PFSK-1 (cell line): ENCODE measurements around the gene CLEC4A. TPM values are rescaled to one million over a fixed set of nuclear protein-coding genes. Genes with fewer than 3 reads are reported as not detected.
A peak's percentile ranks its signal among the peaks of the same experiment; 100 is the strongest.

Experiments
- FOXP2 ChIP-seq: optimal IDR thresholded peaks from 2 replicates; pipeline ENCODE3; 2011; ENCODE audit warnings: borderline replicate concordance, control low read depth, inconsistent platforms; ENCODE audit not compliant: insufficient read depth; ENCODE audit errors: extremely low read length, extremely low read depth
- POLR2AphosphoS5 ChIP-seq: IDR thresholded peaks from 2 replicates; pipeline ENCODE4 v1.6.1; 2012; ENCODE audit warnings: low read depth, mild to moderate bottlenecking, control low read depth, low read length, moderate library complexity
- REST ChIP-seq, 2 experiments: IDR thresholded peaks; 2 replicates each; pipeline versions ENCODE4 v1.6.1 to v1.8.0; 2011 to 2012; ENCODE audit warnings: low read depth in 2 of 2, low read length in 2 of 2, control low read depth in 1 of 2, inconsistent platforms in 1 of 2, mild to moderate bottlenecking in 1 of 2, moderate library complexity in 1 of 2; ENCODE audit not compliant: insufficient read depth in 1 of 2
- SIN3A ChIP-seq: IDR thresholded peaks from 2 replicates; pipeline ENCODE4 v1.6.1; 2012; ENCODE audit warnings: mild to moderate bottlenecking, low read length, moderate library complexity, borderline replicate concordance; ENCODE audit not compliant: insufficient read depth
- TAF1 ChIP-seq: IDR thresholded peaks from 2 replicates; pipeline ENCODE4 v1.6.1; 2012; ENCODE audit warnings: low read length, control low read depth, borderline replicate concordance; ENCODE audit not compliant: insufficient read depth
- polyA plus RNA-seq: library from polyadenylated mRNA; unstranded; fragments of >200 nt; gene quantifications from one replicate; pipeline ENCODE4 v1.2.1, GENCODE V29; 2012; ENCODE audit warnings: low read depth, missing spikeins; ENCODE audit not compliant: insufficient read length

Gene CLEC4A
- polyA plus RNA-seq, result not detected

- no peak for TF ChIP-seq FOXP2
- TF ChIP-seq SIN3A, result no peak
- TF ChIP-seq POLR2AphosphoS5, result no peak
- TF ChIP-seq REST (IDR thresholded peaks at IDR 0.05; ENCODE audit: insufficient read depth in 1 of 2, low read depth in 2 of 2, low read length in 2 of 2), result no peak
Observed at GRCh38 chr12:8123124-8123912, at the start of gene CLEC4A. TSS of gene CLEC4A (plus strand) at chr12:8123617. CDS start at chr12:8123879, 262 bp downstream.

- TF ChIP-seq FOXP2 (no peak), POLR2AphosphoS5 (no peak), TAF1 (no peak), REST (IDR thresholded peaks at IDR 0.05; ENCODE audit: insufficient read depth in 1 of 2, low read depth in 2 of 2, low read length in 2 of 2) (no peak), SIN3A (no peak)
Observed at GRCh38 chr12:8075935-8076334, 47.5 kb upstream of the CLEC4A start.

GRCh38 chr12:8076366-8076765 lies 47.1 kb upstream of the CLEC4A start:
- TF ChIP-seq POLR2AphosphoS5 (no peak), REST (IDR thresholded peaks at IDR 0.05; ENCODE audit: insufficient read depth in 1 of 2, low read depth in 2 of 2, low read length in 2 of 2) (no peak), SIN3A (no peak), FOXP2 (no peak), TAF1 (no peak)

- no peak for TF ChIP-seq POLR2AphosphoS5
- 0 out of 4 replicates have a peak, but pooled peaks of 1 of the 2 experiments have one; percentile 19 for TF ChIP-seq REST (IDR thresholded peaks at IDR 0.05; ENCODE audit: insufficient read depth in 1 of 2, low read depth in 2 of 2, low read length in 2 of 2)
Observed at GRCh38 chr12:8077207-8077606, 46.2 kb upstream of the CLEC4A start.

GRCh38 chr12:8078398-8078797 lies 45.0 kb upstream of the CLEC4A start:
- TF ChIP-seq TAF1 (no peak), POLR2AphosphoS5 (no peak), REST (IDR thresholded peaks at IDR 0.05; ENCODE audit: insufficient read depth in 1 of 2, low read depth in 2 of 2, low read length in 2 of 2) (no peak), SIN3A (no peak), FOXP2 (no peak)
